NT2/D1 (cell line): Measurements from ENCODE around the gene GORASP1.

Source experiments
- SUZ12 ChIP-seq: IDR thresholded peaks from 2 replicates; pipeline ENCODE4 v1.6.1; 2011; ENCODE audit not compliant: insufficient read length, insufficient read depth; ENCODE audit errors: extremely low read depth
- ZNF274 ChIP-seq: IDR thresholded peaks from 2 replicates; pipeline ENCODE4 v1.6.1; 2011; ENCODE audit warnings: mild to moderate bottlenecking, low read depth, low read length

GRCh38 chr3:39141171-39141995, 34.0 kb upstream of the GORASP1 start:
- no peak for TF ChIP-seq ZNF274
- TF ChIP-seq SUZ12: no peak
